T-helper 17 cell (primary cell): ENCODE measurements around the gene SEC23IP. TPM values are rescaled to one million over a fixed set of nuclear protein-coding genes. Genes with fewer than 3 reads are reported as not detected.

Source experiments
- ATAC-seq: fragments of 150-1000 bp; cut with Tn5 transposase; 2 replicates; pipeline ENCODE4 v1.10.0; 2021; ENCODE audit warnings: mild to moderate bottlenecking, moderate library complexity
- DNase-seq, 3 donors: peaks; one replicate each; pipeline versions ENCODE4 v3.0.0 to v3.0.0-alpha.2; 2020 to 2021
- H3K9me3 ChIP-seq: one replicate; pipeline ENCODE4 v1.7.0; 2013; ENCODE audit warnings: low read length, mild to moderate bottlenecking; ENCODE audit not compliant: control insufficient read depth, poor library complexity, severe bottlenecking
- H3K27ac Mint-ChIP-seq: one replicate; pipeline ENCODE4 v1.8.0; 2022; ENCODE audit warnings: mild to moderate bottlenecking, moderate library complexity, mixed read lengths
- H3K27me3 Mint-ChIP-seq: one replicate; pipeline ENCODE4 v1.8.0; 2022; ENCODE audit warnings: mixed read lengths
- H3K36me3 Mint-ChIP-seq: one replicate; pipeline ENCODE4 v1.8.0; 2022; ENCODE audit warnings: low read depth, mixed read lengths
- H3K4me1 Mint-ChIP-seq: one replicate; pipeline ENCODE4 v1.8.0; 2022; ENCODE audit warnings: mild to moderate bottlenecking, mixed read lengths
- H3K4me3 Mint-ChIP-seq: one replicate; pipeline ENCODE4 v1.8.0; 2022; ENCODE audit warnings: mild to moderate bottlenecking, moderate library complexity, mixed read lengths
- total RNA-seq, 4 donors: library from RNA in 2 of 4; stranded (reverse) in 2 of 4; gene quantifications; one replicate each; pipeline ENCODE4 v1.2.3 and lab custom pipeline; 2022 to 2026

The SEC23IP gene
- total RNA-seq, 2 donors from 2014 or later = 30.4 to 43.2 TPM

DNA sequence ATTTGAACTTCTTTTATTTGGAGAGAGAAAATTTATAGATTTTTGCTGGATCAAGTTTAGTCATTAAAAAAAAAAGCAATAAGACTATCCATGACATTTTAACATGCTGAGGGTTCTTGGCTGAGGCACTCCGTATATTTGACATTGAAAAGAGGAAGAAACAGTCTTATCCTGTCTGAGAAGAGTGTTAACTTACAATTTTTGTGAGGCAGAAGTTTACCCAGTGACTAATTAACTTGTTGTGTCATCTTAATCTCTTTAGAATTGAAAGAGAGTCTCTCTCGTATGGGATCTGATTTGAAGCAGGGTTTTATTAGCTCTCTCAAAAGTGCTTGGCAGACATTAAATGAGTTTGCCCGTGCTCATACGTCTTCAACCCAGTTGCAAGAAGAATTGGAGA, 39.3 kb downstream of the SEC23IP start:
- peaks cover 7% of the 10 kb centered on the region for H3K36me3 Mint-ChIP-seq
- ATAC-seq (no peak), DNase-seq (no peak)
- peaks cover 11% of the 10 kb centered on the region for H3K4me1 Mint-ChIP-seq
- H3K27me3 Mint-ChIP-seq = no peaks in the 10 kb centered on the region
- H3K4me3 Mint-ChIP-seq = no peak overlapping the region
- H3K9me3 ChIP-seq = no peaks in the 10 kb centered on the region
- peak overlapping the region; percentile 45 for H3K27ac Mint-ChIP-seq

DNA sequence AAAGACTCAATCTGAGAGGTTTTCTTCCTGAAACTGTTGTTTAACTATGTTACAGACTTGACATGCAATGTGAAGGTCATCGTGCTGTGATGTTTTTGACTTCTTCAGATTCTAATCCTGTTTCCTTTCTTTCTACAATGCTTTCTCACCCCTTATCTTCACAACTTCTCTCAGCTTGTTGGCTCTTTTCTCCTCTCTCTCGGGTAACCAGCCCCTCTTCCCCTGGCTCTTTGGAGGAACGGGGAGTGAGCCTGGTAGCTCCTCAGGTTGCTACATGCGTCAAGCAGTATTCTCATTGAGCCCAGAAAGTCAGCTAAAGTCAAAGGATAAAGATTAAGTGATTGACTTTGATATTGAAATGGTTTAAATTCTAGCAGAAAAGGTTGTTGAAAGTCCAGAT, 40.1 kb downstream of the SEC23IP start:
- no peaks in the 10 kb centered on the region for H3K27me3 Mint-ChIP-seq
- DNase-seq (no peak), ATAC-seq (no peak)
- H3K4me3 Mint-ChIP-seq = no peak overlapping the region
- peaks cover 9% of the 10 kb centered on the region for H3K4me1 Mint-ChIP-seq
- peaks cover 5% of the 10 kb centered on the region for H3K36me3 Mint-ChIP-seq
- peak overlapping the region; percentile 45 for H3K27ac Mint-ChIP-seq
- H3K9me3 ChIP-seq = no peaks in the 10 kb centered on the region

DNA sequence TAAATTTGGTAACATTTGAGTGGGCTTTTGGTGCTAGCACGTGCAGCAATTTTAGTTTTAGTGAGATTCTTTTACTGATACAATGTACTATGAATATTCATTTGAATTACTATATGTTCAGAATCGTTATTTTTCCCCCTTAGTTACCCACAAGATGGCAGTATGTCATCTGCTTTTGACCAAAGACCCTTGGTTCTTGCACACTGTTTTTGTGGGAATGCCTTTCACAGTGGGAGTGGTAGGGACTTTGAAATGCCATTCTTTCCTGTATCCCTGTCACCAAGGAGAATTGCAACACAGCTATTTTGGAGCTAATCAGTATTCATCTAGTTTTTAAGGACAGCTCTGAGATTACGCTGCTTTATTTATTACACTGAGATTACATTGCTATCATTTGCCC, 40.6 kb downstream of the SEC23IP start:
- Mint-ChIP-seq H3K36me3 (peaks cover 5% of the 10 kb centered on the region), H3K27me3 (no peaks in the 10 kb centered on the region), H3K27ac (peak overlapping the region; percentile 45), H3K4me3 (no peak overlapping the region), H3K4me1 (peaks cover 9% of the 10 kb centered on the region)
- no peak for ATAC-seq
- H3K9me3 ChIP-seq = no peaks in the 10 kb centered on the region
- DNase-seq = no peak

DNA sequence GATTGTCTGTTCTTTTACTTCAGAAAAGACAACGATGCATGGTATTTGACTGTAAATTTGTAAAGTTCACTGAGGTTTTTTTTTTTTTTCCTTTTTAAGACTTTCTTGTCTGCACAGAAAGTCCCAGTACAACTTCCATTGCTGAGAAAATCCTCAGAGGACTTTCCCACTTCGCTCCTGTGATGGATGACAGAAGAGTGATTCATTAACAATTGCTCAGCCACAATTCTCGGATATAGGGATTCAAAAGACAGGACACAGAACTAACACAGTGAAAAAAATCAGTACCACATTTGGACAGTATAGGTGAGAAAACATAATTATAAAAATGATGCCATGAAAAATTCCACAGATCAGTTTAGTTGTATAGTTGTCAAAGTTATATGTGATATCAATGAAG, 48.0 kb downstream of the SEC23IP start:
- Mint-ChIP-seq H3K4me1 (peaks cover 3% of the 10 kb centered on the region), H3K27ac (no peak overlapping the region), H3K27me3 (no peaks in the 10 kb centered on the region), H3K4me3 (no peak overlapping the region), H3K36me3 (peaks cover 17% of the 10 kb centered on the region)
- DNase-seq (no peak), ATAC-seq (no peak)
- no peaks in the 10 kb centered on the region for H3K9me3 ChIP-seq

DNA sequence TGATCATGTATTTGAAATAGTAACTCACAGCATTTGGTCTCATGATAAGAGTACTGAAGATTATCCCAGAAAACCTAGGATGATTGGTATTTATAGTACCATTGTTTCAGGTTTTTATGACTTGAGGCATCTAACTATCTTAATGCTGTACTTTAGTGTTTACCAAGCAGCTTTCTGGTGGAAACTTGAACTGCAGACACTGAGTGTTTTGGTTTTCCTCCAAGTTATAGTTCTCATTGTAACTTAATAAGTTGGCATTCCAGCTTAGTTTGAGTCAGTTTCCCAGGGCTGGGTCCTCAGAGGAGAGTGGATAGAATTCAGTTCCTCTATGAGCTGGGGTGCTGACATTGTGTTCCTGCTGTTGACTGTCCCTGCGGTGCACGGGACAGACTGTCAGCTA, 50.4 kb downstream of the SEC23IP start:
- Mint-ChIP-seq H3K4me3 (no peak overlapping the region), H3K27ac (no peak overlapping the region), H3K4me1 (peaks cover 3% of the 10 kb centered on the region), H3K27me3 (no peaks in the 10 kb centered on the region), H3K36me3 (peaks cover 15% of the 10 kb centered on the region)
- DNase-seq = no peak
- no peaks in the 10 kb centered on the region for H3K9me3 ChIP-seq
- no peak for ATAC-seq

DNA sequence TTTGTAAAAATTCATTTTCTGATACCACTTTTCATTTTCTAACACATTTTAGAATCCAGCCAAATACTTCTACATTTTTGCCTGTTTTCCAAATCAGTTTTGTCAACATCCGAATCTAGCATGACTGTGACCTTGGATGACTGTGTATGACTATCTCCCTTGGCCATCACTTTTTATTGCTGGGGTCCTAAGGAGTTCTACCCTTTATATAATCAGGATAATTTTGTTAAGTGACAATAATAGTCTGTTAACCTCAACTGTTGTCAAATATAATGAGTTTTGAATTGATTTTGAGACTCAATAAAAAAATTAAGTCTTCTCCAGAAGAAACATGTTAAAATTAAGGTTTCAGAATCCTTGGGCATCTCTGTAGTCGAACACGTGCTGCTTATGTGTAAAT, 53.3 kb downstream of the SEC23IP start:
- peaks cover 3% of the 10 kb centered on the region for H3K4me1 Mint-ChIP-seq
- H3K9me3 ChIP-seq = no peaks in the 10 kb centered on the region
- DNase-seq (no peak), ATAC-seq (no peak)
- H3K27ac Mint-ChIP-seq = no peak overlapping the region
- peaks cover 9% of the 10 kb centered on the region for H3K36me3 Mint-ChIP-seq
- H3K4me3 Mint-ChIP-seq = no peak overlapping the region
- H3K27me3 Mint-ChIP-seq = no peaks in the 10 kb centered on the region

DNA sequence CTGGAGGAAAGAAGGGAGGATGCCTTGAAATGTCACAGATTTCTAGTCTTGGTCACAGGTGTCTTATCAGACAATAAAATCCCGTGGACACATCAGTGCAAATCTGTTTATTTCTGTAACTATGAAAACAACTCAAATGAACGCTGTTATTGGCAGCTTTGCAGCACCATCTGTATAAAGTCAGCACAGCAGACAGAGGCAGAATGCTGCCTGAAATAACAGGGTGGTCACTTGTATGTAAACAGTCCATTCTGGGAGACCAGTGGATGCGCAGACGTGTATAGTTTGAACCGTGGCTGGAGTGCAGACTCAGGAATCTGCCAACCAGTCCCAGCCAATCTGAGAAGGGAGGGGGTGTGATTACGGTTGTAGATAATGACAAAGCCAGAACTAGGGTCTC, 54.8 kb downstream of the SEC23IP start:
- DNase-seq = no peak
- Mint-ChIP-seq H3K27me3 (no peaks in the 10 kb centered on the region), H3K4me1 (peaks cover 3% of the 10 kb centered on the region), H3K27ac (no peak overlapping the region), H3K4me3 (no peak overlapping the region), H3K36me3 (peaks cover 4% of the 10 kb centered on the region)
- no peaks in the 10 kb centered on the region for H3K9me3 ChIP-seq
- ATAC-seq = no peak

DNA sequence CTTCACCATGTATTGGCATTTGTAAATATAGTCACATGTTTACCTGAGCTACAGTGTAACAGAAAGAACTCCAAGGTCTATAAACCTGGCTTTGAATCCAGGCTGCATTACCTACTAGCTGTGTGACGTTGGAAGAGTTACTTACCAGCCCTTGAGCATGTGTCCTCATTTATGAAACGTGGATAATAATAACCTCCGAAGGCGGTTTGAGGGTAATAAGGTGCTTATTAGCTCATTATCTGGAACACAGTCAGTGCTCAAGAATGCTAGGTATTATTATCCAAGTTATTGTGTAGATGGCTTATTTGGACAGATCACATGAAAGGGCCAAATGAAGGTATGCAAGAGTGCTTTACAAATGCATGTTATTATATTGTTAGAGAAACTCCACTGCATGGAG, 64.9 kb downstream of the SEC23IP start:
- ATAC-seq (no peak), DNase-seq (no peak)
- H3K9me3 ChIP-seq = no peaks in the 10 kb centered on the region
- H3K4me1 Mint-ChIP-seq = no peaks in the 10 kb centered on the region
- no peak overlapping the region for H3K4me3 Mint-ChIP-seq
- H3K36me3 Mint-ChIP-seq = no peaks in the 10 kb centered on the region
- H3K27me3 Mint-ChIP-seq = peaks cover 16% of the 10 kb centered on the region
- H3K27ac Mint-ChIP-seq = no peak overlapping the region

DNA sequence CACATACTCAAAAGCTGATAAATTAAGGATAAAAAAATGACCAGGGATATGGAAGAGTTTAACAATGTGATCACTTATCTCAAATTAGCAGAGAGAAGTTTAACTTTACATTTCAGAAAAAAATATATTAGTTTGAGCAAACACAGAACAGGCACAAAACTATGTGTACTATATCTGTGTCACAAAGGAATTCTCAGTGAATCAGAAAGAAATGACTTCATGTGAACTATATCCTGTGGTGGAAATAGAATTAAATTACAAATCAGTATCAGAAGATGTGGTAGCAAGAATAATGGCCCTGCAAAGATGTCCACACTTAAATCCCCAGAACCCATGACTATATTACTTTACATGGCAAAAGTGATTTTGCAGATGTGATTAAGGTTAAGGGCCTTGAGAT, 70.3 kb downstream of the SEC23IP start:
- no peak for DNase-seq
- H3K36me3 Mint-ChIP-seq = no peaks in the 10 kb centered on the region
- H3K4me3 Mint-ChIP-seq = no peak overlapping the region
- no peak for ATAC-seq
- no peaks in the 10 kb centered on the region for H3K4me1 Mint-ChIP-seq
- no peak overlapping the region for H3K27ac Mint-ChIP-seq
- peaks cover 26% of the 10 kb centered on the region for H3K27me3 Mint-ChIP-seq
- H3K9me3 ChIP-seq = no peaks in the 10 kb centered on the region

DNA sequence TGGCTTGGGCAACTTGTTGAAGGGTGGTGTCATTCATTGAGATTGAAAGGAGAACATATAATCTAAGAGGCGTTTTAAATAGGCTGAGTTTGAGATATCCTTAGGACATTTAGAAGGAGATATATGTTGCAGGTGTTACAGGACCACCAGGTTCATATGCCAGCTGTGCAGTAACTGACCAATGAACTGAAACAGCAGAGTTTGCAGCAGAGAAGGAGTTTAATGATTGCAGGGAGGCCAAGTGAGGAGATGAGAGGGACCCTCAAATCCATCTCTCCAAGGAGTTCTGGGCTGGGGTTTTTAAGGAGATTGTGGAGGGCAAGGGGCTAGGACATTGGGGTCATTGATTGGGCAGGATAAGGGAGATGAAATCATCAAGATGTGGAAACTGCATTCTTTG, 74.5 kb downstream of the SEC23IP start:
- ATAC-seq (no peak), DNase-seq (no peak)
- no peak overlapping the region for H3K27ac Mint-ChIP-seq
- H3K4me3 Mint-ChIP-seq = no peak overlapping the region
- peaks cover 14% of the 10 kb centered on the region for H3K27me3 Mint-ChIP-seq
- H3K36me3 Mint-ChIP-seq = peaks cover under 1% of the 10 kb centered on the region
- no peaks in the 10 kb centered on the region for H3K4me1 Mint-ChIP-seq
- H3K9me3 ChIP-seq = no peaks in the 10 kb centered on the region

DNA sequence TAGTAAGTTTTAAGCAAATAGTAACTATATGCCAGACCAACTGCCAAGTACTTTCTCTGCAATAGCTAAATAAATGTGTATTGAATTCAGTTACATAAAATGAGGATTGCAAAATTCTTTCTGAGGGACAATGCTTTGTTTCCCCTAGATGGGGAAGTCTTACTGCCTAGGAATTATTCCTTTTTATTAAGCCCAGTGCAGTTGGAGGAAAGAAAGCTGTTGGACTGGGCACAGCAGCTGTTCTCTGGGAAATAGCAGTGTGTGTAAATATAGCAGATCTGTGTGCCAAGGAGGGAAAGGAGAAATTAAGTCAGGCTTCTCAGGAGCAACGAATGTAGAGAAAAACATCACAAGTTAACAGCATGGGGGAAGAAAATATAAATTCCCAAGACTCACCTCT, 77.1 kb downstream of the SEC23IP start:
- Mint-ChIP-seq H3K27ac (no peak overlapping the region), H3K27me3 (peaks cover 14% of the 10 kb centered on the region), H3K36me3 (peaks cover 2% of the 10 kb centered on the region), H3K4me3 (no peak overlapping the region), H3K4me1 (no peaks in the 10 kb centered on the region)
- no peaks in the 10 kb centered on the region for H3K9me3 ChIP-seq
- no peak for DNase-seq
- ATAC-seq = no peak

DNA sequence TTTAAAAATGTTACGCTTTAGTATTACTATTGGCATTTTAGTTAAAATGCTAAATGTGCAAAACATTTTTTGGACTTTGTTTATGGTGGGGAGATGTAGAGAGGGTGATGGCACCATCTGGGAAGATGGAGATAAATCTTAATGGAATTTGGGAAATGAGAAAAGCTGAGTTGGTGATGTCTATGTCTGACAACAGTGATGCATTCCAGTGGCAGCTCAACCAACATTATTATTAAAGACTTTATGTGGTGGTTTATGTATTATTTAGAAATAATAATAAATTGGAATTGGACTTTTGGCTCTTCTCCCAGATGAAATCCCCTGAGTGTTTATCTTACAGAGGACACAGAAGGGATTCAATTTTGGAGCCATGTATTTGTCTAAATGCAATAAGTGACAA, 77.6 kb downstream of the SEC23IP start:
- ATAC-seq = no peak
- Mint-ChIP-seq H3K4me1 (no peaks in the 10 kb centered on the region), H3K4me3 (no peak overlapping the region), H3K27me3 (peaks cover 15% of the 10 kb centered on the region), H3K27ac (no peak overlapping the region), H3K36me3 (peaks cover 2% of the 10 kb centered on the region)
- H3K9me3 ChIP-seq = no peaks in the 10 kb centered on the region
- DNase-seq = no peak

DNA sequence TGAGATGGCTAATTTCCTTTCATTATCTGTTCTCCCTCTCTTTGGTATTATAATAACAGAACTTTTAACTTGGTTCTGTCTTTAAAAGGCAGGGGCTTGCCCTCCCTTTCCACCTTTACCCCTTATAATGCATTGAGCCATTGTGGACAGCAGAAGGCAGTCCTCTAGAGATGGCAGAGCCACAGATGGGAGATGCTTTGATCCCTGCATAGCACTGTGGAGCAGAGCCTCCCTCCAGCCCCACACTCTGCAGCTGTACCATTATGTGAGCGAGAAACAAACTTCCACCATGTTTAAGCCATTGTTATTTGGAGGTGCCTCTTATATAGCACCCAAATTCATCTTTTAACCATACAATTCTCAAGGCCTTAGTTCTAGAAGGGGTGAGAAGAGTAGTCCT, 78.4 kb downstream of the SEC23IP start:
- ATAC-seq = no peak
- Mint-ChIP-seq H3K27ac (no peak overlapping the region), H3K36me3 (peaks cover 2% of the 10 kb centered on the region), H3K4me3 (no peak overlapping the region), H3K4me1 (no peaks in the 10 kb centered on the region), H3K27me3 (peaks cover 19% of the 10 kb centered on the region)
- H3K9me3 ChIP-seq = no peaks in the 10 kb centered on the region
- DNase-seq = no peak

DNA sequence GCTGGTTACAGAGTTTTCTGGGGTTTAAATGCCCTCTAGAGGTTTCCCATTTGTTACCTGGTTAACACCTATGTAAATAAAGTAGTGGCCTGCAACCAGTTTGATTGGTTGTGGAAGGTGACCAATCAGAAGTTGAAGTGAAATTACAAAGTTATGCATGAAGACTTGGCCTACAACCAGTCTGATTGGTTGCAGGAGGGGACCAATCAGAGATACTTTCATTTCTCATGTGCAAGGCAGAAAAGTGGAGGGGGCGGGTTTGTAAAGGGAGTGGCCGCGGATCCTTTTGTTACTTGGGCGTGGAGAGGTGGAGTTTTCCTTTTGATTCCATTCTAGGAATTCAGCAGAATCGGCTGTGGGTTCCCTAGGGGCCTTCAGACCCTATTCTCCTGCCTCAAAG, 80.8 kb downstream of the SEC23IP start:
- peaks cover 2% of the 10 kb centered on the region for H3K36me3 Mint-ChIP-seq
- H3K4me1 Mint-ChIP-seq = no peaks in the 10 kb centered on the region
- peaks cover 38% of the 10 kb centered on the region for H3K27me3 Mint-ChIP-seq
- DNase-seq (no peak), ATAC-seq (no peak)
- H3K27ac Mint-ChIP-seq = no peak overlapping the region
- no peak overlapping the region for H3K4me3 Mint-ChIP-seq
- H3K9me3 ChIP-seq = no peaks in the 10 kb centered on the region

DNA sequence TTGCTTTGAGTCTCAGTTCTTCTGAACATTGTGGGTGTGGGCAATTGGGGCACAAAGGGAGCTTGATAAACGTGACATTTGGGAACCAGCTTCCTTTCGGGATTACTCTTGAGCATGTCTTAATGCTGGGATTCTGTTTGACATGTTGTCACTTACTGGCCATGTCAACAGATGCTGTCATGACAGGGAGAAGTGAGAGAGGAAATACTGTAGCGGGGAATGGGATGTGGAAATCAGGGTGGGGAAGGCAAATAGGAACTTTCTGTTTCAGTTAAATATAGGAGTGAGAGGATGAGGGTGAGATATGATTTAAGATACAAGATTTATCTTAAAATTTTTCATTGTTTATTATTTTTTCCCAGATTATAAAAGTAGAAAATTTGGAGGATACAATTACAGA, 83.9 kb downstream of the SEC23IP start:
- peaks cover 2% of the 10 kb centered on the region for H3K36me3 Mint-ChIP-seq
- H3K27me3 Mint-ChIP-seq = peaks cover 57% of the 10 kb centered on the region
- no peak overlapping the region for H3K27ac Mint-ChIP-seq
- H3K4me1 Mint-ChIP-seq = no peaks in the 10 kb centered on the region
- no peaks in the 10 kb centered on the region for H3K9me3 ChIP-seq
- DNase-seq = no peak
- H3K4me3 Mint-ChIP-seq = no peak overlapping the region
- ATAC-seq = no peak
